CD4-positive, alpha-beta T cell treated with Interleukin-12 subunit alpha and Interleukin-12 subunit beta, for 1 hour (primary cell): ENCODE measurements around the gene MTA3.

Experiments used
- DNase-seq: peaks from one replicate; pipeline ENCODE4 v3.0.0-alpha.2; 2020

MTA3 gene

DNA sequence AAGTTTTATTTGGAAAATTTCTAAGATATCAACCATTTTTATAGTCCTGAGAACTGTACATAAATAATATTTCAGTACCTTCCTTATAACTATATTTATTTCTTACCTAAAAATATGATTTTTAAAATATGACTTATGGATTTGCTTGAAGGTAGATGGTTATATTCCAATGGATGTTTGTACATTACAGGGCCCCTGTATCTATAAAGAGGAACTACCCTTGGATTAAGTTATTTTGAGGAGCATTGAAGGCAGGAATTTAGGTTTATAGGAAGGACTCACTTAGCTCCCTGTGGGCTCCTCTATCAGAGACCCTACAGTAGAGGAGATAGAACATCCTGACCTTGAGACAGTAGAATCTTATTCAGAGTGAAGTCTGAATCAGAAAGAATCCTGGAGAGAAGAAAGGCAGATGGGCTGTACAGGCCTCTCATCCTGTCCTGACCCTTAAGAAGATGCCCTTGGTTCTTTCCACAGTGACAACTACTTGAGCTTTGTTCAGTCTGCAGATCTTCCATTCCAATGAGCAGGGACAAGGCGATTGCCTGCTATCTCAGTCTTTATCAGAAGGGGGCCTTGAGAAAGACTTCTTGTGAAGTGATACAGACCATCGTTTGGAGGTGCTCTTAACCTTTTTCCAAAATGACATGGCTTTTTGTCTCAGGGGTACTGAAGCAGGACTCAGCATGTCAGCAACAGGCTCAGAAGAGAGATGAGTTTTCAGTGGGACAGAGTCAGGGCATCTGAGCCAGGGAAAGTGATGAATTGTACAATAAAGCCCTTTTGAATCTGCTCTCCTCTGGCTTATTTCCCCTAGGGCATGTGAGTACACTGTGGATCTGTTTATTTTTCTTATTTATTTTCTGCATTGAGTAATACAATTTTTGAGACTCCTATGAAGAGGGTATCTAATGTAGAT, 174.6 kb downstream of the MTA3 start:
- DNase-seq = no peak

DNA sequence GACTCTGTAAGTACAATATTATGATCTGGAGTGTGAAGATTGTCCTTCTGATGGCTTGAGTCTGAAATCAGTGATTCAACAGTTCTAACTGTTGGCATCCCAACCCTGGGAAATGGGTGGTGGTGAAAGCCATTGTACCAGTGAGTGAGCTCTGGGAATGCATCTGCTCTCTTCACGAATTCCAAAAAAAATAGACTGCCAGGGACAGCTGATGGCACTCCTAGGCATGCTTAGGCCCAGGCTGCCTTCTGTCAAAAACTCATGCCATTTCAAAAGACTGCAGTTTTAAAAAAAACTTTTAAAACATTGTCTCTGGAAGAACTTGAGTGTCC, 175.2 kb downstream of the MTA3 start:
- DNase-seq = no peak

DNA sequence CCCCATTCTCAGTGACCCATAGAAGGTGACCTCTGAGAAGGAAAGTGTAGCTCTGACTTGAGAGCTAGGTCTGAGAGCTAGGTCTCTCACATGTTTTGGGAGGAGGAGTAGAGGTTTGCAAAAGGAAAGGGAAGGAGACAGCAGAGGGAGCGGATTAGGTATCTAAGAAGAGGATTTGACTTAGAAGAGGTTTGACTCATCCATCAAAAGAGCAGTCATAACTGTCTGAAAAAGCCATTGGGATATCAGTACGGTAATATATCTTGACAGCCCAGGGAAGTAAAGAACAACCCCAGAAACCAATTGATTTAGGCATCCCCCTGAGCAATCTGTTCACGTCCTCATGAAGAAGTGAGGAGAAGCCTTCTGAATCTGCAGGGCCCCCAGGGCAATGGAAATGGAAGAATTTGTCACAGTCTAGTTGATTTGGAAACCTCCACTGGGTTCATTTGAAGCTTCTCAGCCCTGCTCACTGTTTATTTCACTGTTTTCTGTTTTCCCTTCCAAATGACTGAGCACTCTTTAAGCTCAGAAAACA, 176.2 kb downstream of the MTA3 start:
- no peak for DNase-seq

DNA sequence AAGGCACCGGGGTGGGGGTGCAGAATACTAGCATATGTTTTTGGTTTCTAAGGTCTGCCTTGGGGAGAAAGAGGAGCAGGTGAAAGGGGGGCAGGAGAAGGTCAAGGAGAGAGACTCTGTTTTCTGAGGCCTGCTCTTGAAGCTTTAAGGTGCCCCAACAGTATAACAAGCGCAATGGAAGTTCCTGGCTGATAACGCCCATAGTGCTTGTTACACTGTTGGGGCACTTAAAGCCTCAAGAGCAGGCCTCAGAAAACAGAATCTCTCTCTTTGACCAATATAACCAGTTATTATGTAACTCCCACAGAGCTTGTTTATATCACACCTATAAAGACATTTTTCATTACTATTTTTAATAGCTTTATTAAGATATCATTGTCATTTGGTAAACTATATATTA, 179.0 kb downstream of the MTA3 start:
- no peak for DNase-seq

DNA sequence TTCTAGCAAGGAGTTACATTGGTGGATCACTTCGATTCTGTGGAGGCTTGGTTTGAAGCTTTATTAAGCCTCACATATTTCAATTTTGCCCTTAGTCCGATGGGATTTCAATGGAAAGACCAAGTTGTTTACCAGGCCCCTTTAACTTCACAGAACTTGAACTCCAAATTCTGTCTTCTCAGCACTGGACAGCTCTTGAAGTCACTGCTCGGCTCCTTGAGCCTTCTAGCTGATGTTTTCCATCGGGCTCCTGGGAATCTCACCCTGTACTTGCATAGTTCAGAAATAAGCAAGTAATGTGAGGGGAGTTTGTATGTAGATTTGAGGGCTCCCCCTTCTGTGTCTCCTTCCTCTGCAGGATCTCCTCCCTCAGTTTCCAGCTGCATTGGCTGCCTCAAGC, 180.4 kb downstream of the MTA3 start:
- DNase-seq = no peak

DNA sequence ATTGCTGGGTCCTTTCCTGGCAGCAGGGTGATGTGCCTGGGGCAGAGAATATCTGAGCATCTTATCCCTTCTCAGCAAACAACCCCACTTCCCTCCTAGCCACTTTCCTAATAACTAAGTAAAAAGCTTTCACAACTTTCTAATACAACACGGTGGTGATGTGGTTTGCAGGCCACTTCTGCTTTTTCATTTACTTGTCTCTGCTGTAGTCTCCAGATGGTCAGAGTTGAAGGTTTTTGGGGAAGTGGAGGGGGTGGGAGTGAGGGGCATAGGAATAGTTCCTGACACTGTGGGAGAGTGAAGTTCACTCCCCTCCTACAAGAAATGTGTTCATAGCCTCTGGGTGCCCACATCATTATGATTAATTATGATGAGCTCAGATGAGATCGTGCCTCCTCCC, 183.9 kb downstream of the MTA3 start:
- DNase-seq = peak; percentile 24

DNA sequence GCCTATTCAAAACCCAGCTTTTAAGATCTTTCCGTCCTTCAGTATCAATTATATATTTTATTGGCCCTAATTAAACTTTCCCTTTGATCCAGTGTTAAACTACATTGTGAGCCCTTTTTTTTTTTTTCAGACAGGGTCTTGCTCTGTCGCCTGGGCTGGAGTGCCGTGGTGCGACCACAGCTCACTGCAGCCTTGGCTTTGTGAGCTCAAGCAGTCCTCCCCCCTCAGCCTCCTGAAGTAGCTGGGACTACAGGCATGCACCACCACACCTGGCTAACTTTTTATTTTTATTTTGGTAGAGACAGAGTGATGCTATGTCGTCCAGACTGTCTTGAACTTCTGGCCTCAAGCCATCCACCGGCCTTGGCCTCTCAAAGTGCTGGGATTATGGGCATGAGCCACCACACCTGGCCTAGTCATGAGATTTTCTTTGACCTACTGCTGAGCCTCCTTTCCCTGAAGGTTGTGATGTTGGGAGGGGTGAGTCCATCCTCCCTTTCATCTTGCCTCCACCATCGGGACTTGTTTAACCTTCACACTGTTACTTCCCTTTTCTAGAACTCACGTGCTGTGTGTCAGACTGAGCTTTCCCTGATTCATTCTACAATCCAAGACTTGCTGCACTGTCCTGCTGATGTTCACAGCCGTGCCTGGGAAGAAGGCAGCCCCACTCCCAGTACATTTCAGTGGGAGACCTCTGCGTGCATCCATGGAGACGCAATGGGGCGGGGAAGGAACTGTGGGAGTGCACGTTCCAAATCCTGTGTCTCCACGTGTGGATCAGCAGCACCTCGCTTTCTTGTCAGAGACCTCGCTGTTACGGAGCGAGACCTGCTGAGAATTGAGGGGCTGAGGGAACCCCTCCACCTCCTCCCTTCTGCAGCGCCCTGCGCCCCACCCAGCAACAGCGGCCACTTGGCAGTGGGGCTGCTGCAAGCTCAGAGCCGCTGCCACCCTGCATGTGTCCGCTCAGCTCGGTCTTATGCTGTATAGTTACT, 184.7 kb downstream of the MTA3 start:
- no peak for DNase-seq

DNA sequence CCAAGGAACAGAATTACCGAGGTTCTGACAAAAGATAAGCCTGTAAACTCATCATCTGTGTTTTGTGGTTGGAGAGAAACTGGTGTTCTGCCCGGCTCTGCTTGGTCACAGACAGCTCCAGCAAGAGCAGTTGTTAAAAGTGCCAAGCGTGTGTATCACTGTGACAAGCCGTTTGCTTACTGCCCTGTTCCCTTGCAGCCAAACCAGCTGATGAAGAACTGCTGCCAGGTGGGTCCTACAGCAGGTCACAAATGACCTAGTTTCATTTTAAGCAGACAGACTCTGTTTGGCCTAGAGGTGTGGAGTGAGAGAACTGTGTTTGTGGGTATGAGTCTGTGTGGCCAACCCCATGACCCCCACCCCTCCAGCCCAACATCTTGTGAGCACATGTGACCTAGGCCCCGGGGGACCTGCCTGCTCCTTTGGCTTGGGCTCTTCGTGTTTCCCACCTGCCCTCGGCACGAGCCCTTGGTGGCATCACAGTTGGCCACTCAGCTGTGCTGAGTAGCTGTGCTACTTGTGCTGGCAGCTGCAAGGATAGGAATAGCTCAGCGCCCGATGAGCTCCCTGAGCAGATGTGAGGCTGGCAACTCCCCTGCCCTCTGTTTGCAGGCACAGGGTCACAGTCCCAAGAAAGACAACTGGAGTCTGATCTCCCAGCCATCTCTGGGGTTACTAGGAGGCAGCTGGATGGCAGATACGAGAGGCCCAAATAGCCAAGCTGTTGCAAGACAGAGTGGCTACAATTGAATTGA, 185.8 kb downstream of the MTA3 start:
- no peak for DNase-seq

DNA sequence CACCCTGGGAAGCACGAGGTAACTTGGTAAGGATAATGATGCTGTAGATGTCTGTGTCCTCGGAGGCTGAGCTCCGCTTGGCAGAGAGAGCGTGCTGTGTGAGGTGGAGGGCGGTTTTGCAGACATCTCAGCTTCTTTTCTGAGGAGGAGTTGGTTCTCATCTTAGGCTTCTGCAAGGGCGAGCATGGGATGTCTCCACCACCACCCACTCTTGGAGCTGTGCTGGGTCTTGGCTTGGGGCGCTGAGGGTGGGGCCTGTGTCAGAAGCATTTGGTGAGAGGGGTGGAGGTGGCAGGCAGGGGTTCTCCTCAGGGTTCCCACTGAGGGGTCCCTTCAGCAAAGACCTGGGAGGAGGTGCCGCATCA, 186.3 kb downstream of the MTA3 start:
- DNase-seq = no peak

DNA sequence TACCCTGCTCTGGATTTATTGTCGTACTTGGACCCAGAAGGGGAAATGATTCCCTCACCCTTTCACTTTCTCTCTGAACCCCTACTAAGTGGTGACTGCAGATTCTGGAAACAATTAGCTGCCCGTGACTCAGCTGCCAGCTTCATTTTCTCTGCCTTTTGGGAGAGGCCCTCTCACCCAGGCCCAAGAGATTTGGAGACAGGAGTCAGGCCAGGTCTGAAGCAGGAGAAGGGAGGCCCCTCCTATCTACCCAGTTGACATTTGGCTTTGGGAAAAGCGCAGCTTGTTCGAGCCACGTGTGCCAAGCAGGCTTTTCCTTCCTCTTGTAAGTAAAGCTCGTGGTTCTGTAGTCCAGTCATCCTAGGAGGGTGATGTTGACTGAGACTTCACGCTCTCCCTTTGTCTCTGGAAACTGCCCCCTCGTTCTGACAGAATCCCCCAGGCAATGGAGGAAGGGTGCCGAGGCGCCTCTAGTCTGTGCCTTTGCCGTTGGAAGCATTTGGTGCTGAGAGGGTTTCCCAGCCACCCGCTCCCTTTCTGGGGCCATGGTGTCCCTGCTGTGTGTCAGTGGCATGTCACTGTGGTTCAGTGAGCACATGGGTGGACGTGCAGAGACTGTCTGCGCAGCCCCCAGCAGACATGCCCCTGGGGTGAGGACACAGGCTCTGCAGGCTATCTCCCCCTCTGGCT, 186.9 kb downstream of the MTA3 start:
- no peak for DNase-seq

DNA sequence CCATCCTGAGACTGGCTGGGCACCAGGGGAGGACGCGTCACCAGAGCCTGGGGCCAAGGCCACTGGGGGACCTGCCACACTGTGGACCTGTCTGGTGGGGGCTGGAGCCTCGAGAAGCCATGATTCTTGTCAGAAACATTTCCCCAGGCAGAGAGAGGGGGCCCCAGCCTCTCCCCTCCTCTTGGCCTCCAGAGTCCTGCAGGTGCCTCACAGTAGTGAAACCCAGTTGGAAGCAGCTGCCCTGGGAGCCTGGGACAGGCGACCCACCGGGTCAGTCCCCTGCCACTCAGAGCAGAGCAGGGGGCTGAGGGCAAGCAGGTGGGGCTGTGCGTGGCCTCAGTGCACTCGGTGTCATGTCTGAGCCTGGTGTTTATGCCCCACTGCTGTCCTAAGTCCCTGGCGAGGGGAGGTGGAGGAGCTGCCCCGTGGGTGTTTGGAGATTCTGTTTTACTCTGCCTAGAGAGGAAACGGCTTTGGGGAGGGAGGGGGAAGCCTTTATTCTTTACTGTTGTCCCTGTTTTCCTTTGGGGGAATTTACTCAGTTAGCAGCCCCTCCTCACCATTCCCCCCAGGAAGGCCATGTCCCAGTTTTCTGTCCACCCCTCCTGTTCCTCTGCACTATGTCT, 187.8 kb downstream of the MTA3 start:
- DNase-seq = no peak

DNA sequence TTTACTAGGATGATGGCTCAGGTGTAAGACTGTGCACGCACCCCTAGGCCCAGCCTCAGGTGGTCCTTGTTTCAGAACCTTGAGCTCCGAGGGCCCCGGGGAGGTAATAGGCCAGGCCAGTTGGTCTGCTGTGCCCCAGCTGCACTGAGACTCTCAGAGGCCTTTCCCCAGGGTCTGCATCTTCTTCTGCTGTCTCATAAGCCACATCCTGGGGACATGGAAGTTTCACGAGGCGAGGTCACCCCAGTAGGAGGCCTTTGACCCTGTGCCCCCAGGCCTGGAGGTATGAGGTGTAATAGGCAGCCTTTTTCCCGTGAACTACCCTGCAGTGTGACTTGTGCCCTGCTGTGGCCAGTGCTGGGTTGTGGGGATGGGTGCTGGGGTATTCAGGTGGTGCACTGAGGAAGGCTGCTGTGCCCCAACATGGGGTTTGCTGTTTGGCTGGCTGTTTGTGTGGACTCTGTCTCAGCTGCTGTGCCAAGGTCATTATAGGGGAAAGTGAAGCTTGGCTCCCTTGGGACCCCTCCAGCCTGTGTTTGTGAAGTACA, 188.6 kb downstream of the MTA3 start:
- no peak for DNase-seq

DNA sequence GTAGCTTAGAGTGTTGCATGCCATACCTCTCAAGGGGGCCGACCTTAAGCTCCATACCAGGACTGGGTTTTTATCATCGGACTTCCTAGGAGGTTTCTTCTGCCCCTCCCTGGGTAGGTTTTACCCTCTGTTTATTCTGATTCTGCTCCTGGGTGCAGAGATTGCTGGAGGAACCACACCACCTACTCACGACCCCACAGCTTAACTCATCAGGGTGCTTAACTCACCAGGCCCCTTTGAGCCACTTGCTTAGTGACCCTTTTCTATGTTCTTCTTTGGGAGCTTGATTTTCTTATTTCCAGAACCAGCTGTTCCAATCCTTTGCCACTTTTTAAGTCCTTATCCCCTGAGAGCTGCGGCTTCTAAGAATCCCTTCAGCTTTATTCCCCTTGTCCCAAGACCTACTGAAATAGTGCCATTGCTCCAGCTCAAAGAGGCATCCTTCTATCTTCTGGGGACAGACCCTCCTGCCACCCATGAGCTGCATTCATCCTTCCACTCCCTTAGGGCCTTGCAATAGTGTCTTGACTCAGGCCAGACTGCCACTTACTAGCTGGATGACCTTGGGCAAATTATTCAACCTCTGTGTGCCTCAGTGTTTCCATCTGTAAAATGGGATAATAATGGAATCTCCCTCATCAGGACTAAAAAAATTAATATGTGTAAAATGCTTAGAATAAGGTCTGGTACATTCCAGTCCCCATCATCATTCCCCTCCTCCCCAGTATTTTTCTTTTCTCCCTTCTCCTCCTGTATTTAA, 189.7 kb downstream of the MTA3 start:
- DNase-seq = no peak

DNA sequence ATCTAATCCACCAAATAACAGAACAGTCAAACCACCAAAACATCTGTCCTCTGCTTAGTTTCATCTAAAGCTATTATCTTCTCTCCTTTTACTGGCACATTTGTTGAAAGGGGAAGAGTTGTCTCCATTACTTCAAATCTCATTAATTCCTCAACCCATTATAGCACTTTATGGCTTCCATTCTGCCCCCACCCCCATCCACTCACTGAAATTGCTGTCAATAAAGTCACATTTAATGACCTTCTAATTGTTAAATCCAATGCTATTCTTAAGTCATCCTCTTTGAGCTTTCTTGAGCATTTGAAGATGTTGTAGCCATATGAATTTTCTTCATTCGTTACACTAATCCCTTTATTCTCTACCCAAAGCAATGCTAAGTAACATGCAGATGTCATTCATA, 190.3 kb downstream of the MTA3 start:
- no peak for DNase-seq

DNA sequence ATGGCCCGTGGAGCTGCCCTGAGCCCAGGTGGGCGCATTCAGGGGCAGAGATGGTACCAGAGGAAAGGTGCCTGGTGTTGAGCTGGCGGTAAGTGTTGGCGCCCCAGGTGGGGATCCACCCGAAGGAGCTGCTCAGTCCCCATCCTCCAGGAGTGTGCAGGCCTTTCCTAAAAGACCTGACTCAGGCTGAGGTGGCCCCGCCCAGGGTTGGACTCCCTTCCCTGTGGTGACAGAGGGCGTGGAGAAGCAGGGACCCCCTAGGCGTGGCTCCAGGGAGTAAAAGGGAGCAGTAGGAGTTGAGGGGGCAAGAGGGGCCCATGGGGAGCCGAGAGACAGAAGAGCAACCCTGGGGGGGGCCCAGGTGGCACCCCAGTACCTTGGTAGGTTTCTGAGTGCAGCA, 193.1 kb downstream of the MTA3 start:
- no peak for DNase-seq

DNA sequence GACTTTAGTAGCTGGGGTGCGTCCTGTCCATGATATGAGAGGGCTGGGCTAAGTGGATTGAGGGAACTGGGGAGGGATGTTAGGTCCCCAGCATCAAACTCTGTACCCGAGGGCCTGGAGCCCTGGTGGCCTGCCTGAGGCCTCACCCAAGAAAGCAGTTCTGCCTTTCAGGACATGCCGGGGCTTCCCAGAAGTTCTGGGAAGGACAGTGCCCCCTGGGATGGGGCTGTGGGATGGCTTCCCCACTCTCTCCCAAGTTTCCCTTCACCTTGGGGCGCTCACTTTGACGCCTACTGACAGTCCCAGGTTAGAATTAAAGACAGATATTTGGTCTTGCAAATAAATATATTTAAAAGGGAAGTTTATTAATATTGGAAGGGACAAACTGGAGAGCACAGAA, 193.7 kb downstream of the MTA3 start:
- no peak for DNase-seq

DNA sequence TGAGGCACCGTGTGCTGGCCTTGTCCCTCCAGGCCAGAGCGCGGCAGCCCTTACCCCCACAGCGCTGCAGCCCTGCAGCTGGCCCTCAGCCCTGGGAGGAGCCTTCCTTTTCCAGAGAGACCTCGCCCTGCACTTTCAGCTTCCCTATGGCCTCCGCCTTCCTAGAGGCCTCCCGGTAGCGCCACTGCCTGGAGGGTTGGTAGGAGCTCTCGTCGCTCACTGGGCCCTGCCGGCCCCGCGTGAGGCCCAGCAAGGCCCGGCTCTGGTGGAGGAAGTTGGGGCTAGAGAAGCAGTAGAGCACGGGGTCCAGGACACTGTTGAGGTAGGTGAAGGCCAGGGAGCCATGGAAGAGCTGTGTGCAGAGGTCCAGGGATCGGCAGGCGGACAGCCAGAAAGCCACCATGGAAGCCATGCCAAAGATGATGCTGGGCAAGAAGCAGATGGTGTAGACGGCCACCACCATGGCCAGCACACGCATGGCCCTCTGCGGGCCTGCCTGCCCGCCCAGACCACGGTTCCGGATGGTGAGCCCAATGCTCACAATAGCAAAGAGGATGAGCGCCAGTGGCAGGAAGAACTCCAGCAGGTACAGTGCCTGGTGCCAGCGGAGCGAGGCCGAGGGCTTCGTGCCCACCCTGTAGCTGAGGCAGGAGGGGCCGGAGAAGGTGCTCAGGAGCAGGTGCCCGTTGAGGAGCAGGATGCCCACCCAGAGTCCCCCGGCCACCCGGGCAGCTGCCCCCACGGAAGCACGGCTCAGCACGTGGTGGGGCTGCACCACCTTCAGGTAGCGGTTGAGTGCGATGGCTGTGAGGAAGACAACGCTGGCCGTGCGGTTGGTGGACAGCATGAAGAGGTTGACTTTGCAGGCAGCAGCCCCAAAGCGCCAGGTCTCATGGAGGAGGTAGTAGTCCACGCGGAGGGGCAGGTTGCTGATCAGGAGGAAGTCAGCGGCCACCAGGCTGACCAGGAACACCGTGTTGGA, 194.7 kb downstream of the MTA3 start:
- no peak for DNase-seq

DNA sequence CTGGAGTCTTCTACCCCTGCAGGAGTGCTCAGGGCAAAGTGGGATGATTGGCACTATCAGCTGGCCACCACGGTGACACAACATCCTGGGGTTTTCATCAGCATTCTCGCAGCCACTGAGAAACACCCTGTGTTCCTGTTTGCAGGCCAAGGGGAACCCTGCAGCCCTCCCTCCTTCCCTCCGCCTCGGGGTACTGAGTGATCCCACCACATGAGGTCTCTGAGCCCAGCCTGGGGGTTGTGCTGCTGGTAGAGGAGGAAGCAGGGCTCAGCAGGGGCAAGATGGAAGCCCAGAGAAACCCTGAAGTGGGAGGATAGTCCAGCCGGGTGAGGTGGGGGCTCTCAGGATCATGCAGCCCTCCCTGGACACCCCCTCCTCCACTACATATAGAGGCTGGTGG, 195.7 kb downstream of the MTA3 start, which contains the start of gene OXER1:
Gene OXER1 (minus strand): TSS at position 40 of the 400 bp plus-strand sequence. CDS start 73 bp downstream, outside the sequence.
- no peak for DNase-seq

DNA sequence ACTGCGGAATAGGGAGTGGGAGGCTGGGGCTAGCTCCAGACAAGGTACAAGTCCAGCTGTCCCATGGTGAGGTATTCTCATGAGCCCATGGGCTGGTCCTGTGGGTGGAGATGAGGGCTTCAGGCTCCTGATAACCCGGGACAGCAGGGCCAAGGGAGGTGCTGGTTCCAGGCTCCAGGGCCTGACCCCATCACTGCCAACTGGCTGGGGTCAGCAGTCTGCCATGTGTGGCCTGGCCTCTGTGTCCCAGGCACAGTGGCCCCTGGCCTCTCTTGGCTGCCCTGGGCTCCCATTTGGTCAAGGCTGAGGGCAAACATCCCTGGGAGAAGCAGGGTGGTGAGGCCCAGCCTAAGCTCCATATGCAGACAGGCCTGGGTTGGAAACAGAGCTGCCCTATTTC, 196.5 kb downstream of the MTA3 start:
- no peak for DNase-seq
